HepG2 (cell line): ENCODE measurements around the gene AHCTF1. TPM values are rescaled to one million over a fixed set of nuclear protein-coding genes. Genes with fewer than 3 reads are reported as not detected.

Source experiments
- ARNT2 ChIP-seq: sonication (generic); formaldehyde crosslinking; IDR thresholded peaks from 2 replicates; pipeline ENCODE4 v1.8.0; 2022; ENCODE audit warnings: mild to moderate bottlenecking, low read depth, missing genetic modification reagents, moderate library complexity
- ELF3 ChIP-seq: IDR thresholded peaks from 2 replicates; pipeline ENCODE4 v1.6.1; 2016; ENCODE audit warnings: missing genetic modification reagents, missing compliant biosample characterization
- ETV5 ChIP-seq: IDR thresholded peaks from 2 replicates; pipeline ENCODE4 v1.6.1; 2018; ENCODE audit warnings: missing biosample characterization, missing genetic modification reagents, inconsistent platforms, borderline replicate concordance
- FOXP1 ChIP-seq, 2 experiments: fragments of 450-650 bp in 1 of 2; IDR thresholded peaks; 2 replicates each; pipeline ENCODE4 v1.6.1; 2017 to 2018; ENCODE audit warnings: antibody characterized with exemption in 1 of 2
- GTF3A ChIP-seq: sonication (generic); formaldehyde crosslinking; conservative IDR thresholded peaks from 2 replicates; pipeline ENCODE4 v1.4.0; 2020; ENCODE audit warnings: mild to moderate bottlenecking, missing genetic modification reagents
- PRDM10 ChIP-seq: sonication (generic); formaldehyde crosslinking; IDR thresholded peaks from 2 replicates; pipeline ENCODE4 v1.4.0; 2020; ENCODE audit warnings: low read depth, missing genetic modification reagents
- RXRB ChIP-seq: IDR thresholded peaks from 2 replicates; pipeline ENCODE4 v1.6.1; 2016; ENCODE audit warnings: borderline replicate concordance, missing genetic modification reagents, missing compliant biosample characterization
- ZMYM2 ChIP-seq: sonication (generic); formaldehyde crosslinking; IDR thresholded peaks from 2 replicates; pipeline ENCODE4 v1.8.0; 2022; ENCODE audit warnings: mild to moderate bottlenecking, missing genetic modification reagents
- ZNF281 ChIP-seq: sonication (generic); formaldehyde crosslinking; IDR thresholded peaks from 2 replicates; pipeline ENCODE4 v1.4.0; 2020; ENCODE audit warnings: missing genetic modification reagents, borderline replicate concordance
- ZNF3 ChIP-seq: IDR thresholded peaks from 2 replicates; pipeline ENCODE4 v1.7.0; 2017; ENCODE audit warnings: inconsistent platforms
- ZNF589 ChIP-seq: sonication (generic); formaldehyde crosslinking; conservative IDR thresholded peaks from 2 replicates; pipeline ENCODE4 v1.8.0; 2022; ENCODE audit warnings: mild to moderate bottlenecking, moderate library complexity, missing genetic modification reagents
- ZXDC ChIP-seq: sonication (generic); formaldehyde crosslinking; IDR thresholded peaks from 2 replicates; pipeline ENCODE4 v1.5.0; 2020; ENCODE audit warnings: mild to moderate bottlenecking, missing genetic modification reagents
- polyA plus RNA-seq, 8 experiments: library from polyadenylated mRNA; depleted of rRNA in 3 of 8; stranded (reverse) in 7 of 8; unstranded in 1 of 8; fragments of >200 nt; fragmentation: Illumina TruSeq in 4 of 8; extraction: Trizol in 4 of 8; gene quantifications; 2 replicates each; pipeline versions ENCODE4 v1.2.1 to v1.2.3, GENCODE V29; 2011 to 2016; ENCODE audit warnings: low read depth in 4 of 8, missing spikeins in 1 of 8, mixed read lengths in 1 of 8; ENCODE audit not compliant: insufficient read depth in 1 of 8
- total RNA-seq, 5 experiments: library from RNA; depleted of rRNA; stranded (reverse); fragments of >200 nt; fragmentation: Illumina TruSeq; extraction: Trizol; gene quantifications; 2 replicates each; pipeline ENCODE4 v1.2.3, GENCODE V29; 2016; ENCODE audit warnings: low read depth in 1 of 5

AHCTF1 gene
- total and polyA plus RNA-seq, 2 of the 13 experiments (the other 11 are each of a cell fraction or from before 2014, with no cell fraction given), result 16.6 to 45.9 TPM

- TF ChIP-seq GTF3A, result no peak
- TF ChIP-seq ZNF281 (CRISPR knock-in tag), result no peak
- TF ChIP-seq RXRB (CRISPR knock-in tag), result 0 out of 2 replicates have a peak, but pooled peaks have one; percentile 41
- no peak for TF ChIP-seq ZXDC (CRISPR knock-in tag)
- no peak for TF ChIP-seq ZNF589 (CRISPR knock-in tag)
- no peak for TF ChIP-seq ZMYM2 (CRISPR knock-in tag)
- no peak for TF ChIP-seq PRDM10 (CRISPR knock-in tag)
- TF ChIP-seq ZNF3 (CRISPR knock-in tag), result 0 out of 2 replicates have a peak, but pooled peaks have one; percentile 47
- 0 out of 2 replicates have a peak, but pooled peaks have one; percentile 32 for TF ChIP-seq ELF3
- no peak for TF ChIP-seq ARNT2 (CRISPR knock-in tag)
- TF ChIP-seq FOXP1 (IDR thresholded peaks at IDR 0.05), result no peak
- peak; percentile 36; the same call in 1 of the 2 replicates for TF ChIP-seq FOXP1 (CRISPR knock-in tag; IDR thresholded peaks at IDR 0.05)
- peak; percentile 32; the same call in 1 of the 2 replicates for TF ChIP-seq ETV5 (CRISPR knock-in tag)
Observed at GRCh38 chr1:246827396-246827795, 104.4 kb downstream of the AHCTF1 start (continued).
